Chondrocyte (in vitro differentiated cells): ENCODE results near the gene EPB41L2. TPM values are rescaled to one million over a fixed set of nuclear protein-coding genes. Genes with fewer than 3 reads are reported as not detected.
"Not testable (repeated sequence)": the region's sequence is repeated elsewhere in the genome, so short reads cannot be mapped to it uniquely, and the experiment has no call there.

ENCODE experiments used
- DNase-seq: peaks from one replicate; pipeline ENCODE4 v3.0.0; 2021; ENCODE audit warnings: mixed read lengths, low spot score
- H3K27ac Mint-ChIP-seq: one replicate; pipeline ENCODE4 v1.8.0; 2021; ENCODE audit warnings: mild to moderate bottlenecking, moderate library complexity, mixed read lengths; ENCODE audit not compliant: unreplicated experiment
- H3K27me3 Mint-ChIP-seq: 2 replicates; pipeline ENCODE4 v1.8.0; 2021; ENCODE audit warnings: low read depth, mixed read lengths
- H3K36me3 Mint-ChIP-seq: 2 replicates; pipeline ENCODE4 v1.8.0; 2021; ENCODE audit warnings: low read depth, mixed read lengths
- H3K4me1 Mint-ChIP-seq: 2 replicates; pipeline ENCODE4 v1.8.0; 2021; ENCODE audit warnings: low read depth, mild to moderate bottlenecking, mixed read lengths
- H3K4me3 Mint-ChIP-seq: one replicate; pipeline ENCODE4 v1.8.0; 2021; ENCODE audit warnings: mild to moderate bottlenecking, moderate library complexity, mixed read lengths; ENCODE audit not compliant: unreplicated experiment
- H3K9me3 Mint-ChIP-seq: 2 replicates; pipeline ENCODE4 v1.8.0; 2021; ENCODE audit warnings: low read depth, mixed read lengths
- CTCF ChIP-seq: fragments of 200-600 bp; sonication (generic); IDR thresholded peaks from 2 replicates; pipeline ENCODE4 v1.5.0; 2021; ENCODE audit warnings: antibody characterized with exemption, mild to moderate bottlenecking, moderate library complexity
- total RNA-seq: library from RNA; stranded (reverse); gene quantifications from 3 replicates; pipeline ENCODE4 v1.2.1, GENCODE V29; 2021

Gene EPB41L2
- total RNA-seq, 1 donor from 2014 or later = 65.8 TPM

- no peak for DNase-seq
- TF ChIP-seq CTCF = no peak
- Mint-ChIP-seq H3K9me3 (no peaks in the 10 kb centered on the region), H3K27ac (no peak overlapping the region), H3K27me3 (no peaks in the 10 kb centered on the region), H3K36me3 (peaks cover 8% of the 10 kb centered on the region), H3K4me3 (no peak overlapping the region), H3K4me1 (no peaks in the 10 kb centered on the region)
Observed at GRCh38 chr6:130923350-130923749, 139.7 kb downstream of the EPB41L2 start.

GRCh38 chr6:130922922-130923321 lies 140.1 kb downstream of the EPB41L2 start:
- no peak for TF ChIP-seq CTCF
- Mint-ChIP-seq H3K4me1 (no peaks in the 10 kb centered on the region), H3K36me3 (peaks cover 8% of the 10 kb centered on the region), H3K27me3 (no peaks in the 10 kb centered on the region), H3K27ac (no peak overlapping the region), H3K4me3 (no peak overlapping the region), H3K9me3 (no peaks in the 10 kb centered on the region)
- DNase-seq = no peak

GRCh38 chr6:130920969-130921368 lies 142.1 kb downstream of the EPB41L2 start:
- Mint-ChIP-seq H3K27me3 (no peaks in the 10 kb centered on the region), H3K36me3 (peaks cover 8% of the 10 kb centered on the region), H3K27ac (no peak overlapping the region), H3K9me3 (no peaks in the 10 kb centered on the region), H3K4me1 (no peaks in the 10 kb centered on the region), H3K4me3 (no peak overlapping the region)
- TF ChIP-seq CTCF = no peak
- no peak for DNase-seq

GRCh38 chr6:130918171-130918570 lies 144.9 kb downstream of the EPB41L2 start:
- DNase-seq = no peak
- H3K27me3 Mint-ChIP-seq = no peaks in the 10 kb centered on the region
- no peak overlapping the region for H3K27ac Mint-ChIP-seq
- no peak overlapping the region for H3K4me3 Mint-ChIP-seq
- H3K36me3 Mint-ChIP-seq = peaks cover 3% of the 10 kb centered on the region
- no peaks in the 10 kb centered on the region for H3K4me1 Mint-ChIP-seq
- no peaks in the 10 kb centered on the region for H3K9me3 Mint-ChIP-seq
- no peak for TF ChIP-seq CTCF

GRCh38 chr6:130915606-130916005 lies 147.4 kb downstream of the EPB41L2 start:
- not testable (repeated sequence) for H3K4me3 Mint-ChIP-seq, H3K4me1 Mint-ChIP-seq, DNase-seq, H3K27me3 Mint-ChIP-seq, H3K27ac Mint-ChIP-seq, H3K9me3 Mint-ChIP-seq, H3K36me3 Mint-ChIP-seq

- H3K27me3 Mint-ChIP-seq = no peaks in the 10 kb centered on the region
- peaks cover 6% of the 10 kb centered on the region for H3K9me3 Mint-ChIP-seq
Observed at GRCh38 chr6:130913120-130913519, 149.9 kb downstream of the EPB41L2 start.

More at GRCh38 chr6:130913120-130913519, 149.9 kb downstream of the EPB41L2 start:
- Mint-ChIP-seq H3K4me1 (peaks cover 3% of the 10 kb centered on the region), H3K27ac (no peak overlapping the region), H3K36me3 (peaks cover 3% of the 10 kb centered on the region), H3K4me3 (no peak overlapping the region)
- no peak for TF ChIP-seq CTCF
- DNase-seq = no peak
